Kidney epithelial cell (primary cell): Measurements from ENCODE around the gene NCAPG2. TPM values are rescaled to one million over a fixed set of nuclear protein-coding genes. Genes with fewer than 3 reads are reported as not detected.

Experiments used
- DNase-seq: peaks from one replicate; pipeline ENCODE4 v3.0.0-alpha.2; 2010; ENCODE audit warnings: low read depth
- H3K27me3 ChIP-seq: 2 replicates; pipeline ENCODE4 v1.6.0; 2011; ENCODE audit warnings: low read length; ENCODE audit not compliant: control insufficient read depth, insufficient read depth
- H3K36me3 ChIP-seq: 2 replicates; pipeline ENCODE4 v1.5.1; 2011; ENCODE audit warnings: low read length; ENCODE audit not compliant: control insufficient read depth, insufficient read depth
- H3K4me3 ChIP-seq: 2 replicates; pipeline ENCODE4 v1.5.1; 2011; ENCODE audit warnings: low read depth, mild to moderate bottlenecking, control low read depth, low read length
- CTCF ChIP-seq: IDR thresholded peaks from 2 replicates; pipeline ENCODE4 v1.5.1; 2011; ENCODE audit warnings: mild to moderate bottlenecking, moderate library complexity, low read length, control low read depth, inconsistent platforms; ENCODE audit not compliant: insufficient read depth, poor library complexity, severe bottlenecking
- total RNA-seq: library from RNA; depleted of rRNA; stranded (reverse); fragments of >200 nt; gene quantifications from 2 replicates; pipeline ENCODE4 v1.2.3, GENCODE V29; 2015

NCAPG2 gene
- total RNA-seq, 1 donor from 2014 or later, result 8.5 TPM

DNA sequence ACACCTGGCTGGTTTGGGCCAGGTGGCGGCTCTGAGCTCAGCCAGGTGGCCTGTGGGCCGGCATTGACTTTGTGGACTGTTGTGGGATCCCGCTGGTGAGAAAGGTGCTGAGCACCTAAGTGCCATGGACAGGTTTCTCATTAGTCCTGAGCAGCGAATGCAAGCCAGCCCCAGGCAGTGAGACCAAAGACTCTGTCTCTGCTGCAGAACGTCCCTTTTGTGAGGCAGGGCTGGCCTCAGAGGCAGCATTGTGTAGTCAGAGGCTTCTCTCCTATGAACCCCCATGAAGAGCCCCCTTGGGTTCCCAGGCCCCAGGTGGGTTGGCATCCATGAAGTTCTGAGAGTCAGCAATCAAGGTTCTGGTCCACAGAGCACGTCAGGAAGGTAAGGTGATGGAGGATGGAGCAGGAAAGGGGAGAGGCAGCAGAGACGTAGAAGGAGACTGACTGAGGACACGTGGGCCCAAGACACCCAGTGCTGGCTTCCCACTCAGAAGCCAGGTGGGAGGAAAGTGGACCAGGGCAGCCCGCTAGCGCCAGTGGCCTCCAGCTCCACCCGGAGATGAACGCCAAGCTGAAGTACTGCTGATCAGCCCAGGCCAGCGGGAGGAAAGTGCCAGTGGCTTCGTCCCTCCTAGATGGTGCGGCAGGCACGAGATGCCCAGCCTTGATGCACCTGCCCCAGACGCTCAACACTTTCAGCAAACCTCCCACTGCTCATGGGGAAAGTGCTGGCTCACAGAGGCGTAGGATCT lies 97.8 kb downstream of the NCAPG2 start:
- no peak for TF ChIP-seq CTCF
- Histone ChIP-seq H3K36me3 (no peaks in the 10 kb centered on the region), H3K4me3 (no peak overlapping the region), H3K27me3 (no peaks in the 10 kb centered on the region)
- no peak for DNase-seq

DNA sequence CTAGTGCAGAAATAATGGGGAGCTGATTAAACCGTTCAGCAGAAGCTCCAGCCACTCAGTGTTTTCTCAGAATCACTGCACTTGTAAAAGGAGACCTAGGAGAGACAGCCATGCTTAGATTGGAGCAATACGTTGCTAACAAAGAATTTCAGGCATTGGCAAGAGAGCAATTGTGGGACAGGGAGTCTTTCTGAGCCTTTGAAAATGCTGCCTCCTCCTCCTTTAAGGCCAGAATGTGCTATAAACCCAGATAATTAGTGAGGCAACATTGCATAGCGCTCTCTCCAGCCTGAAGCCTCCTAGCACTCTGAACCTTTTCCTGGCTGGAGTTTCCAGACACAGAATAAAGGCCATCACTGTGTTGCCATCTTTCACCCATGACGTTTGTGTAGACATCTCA lies 98.5 kb downstream of the NCAPG2 start:
- H3K36me3 ChIP-seq, result no peaks in the 10 kb centered on the region
- no peaks in the 10 kb centered on the region for H3K27me3 ChIP-seq
- no peak for TF ChIP-seq CTCF
- DNase-seq, result no peak
- H3K4me3 ChIP-seq, result no peak overlapping the region

- Histone ChIP-seq H3K27me3 (no peaks in the 10 kb centered on the region), H3K36me3 (no peaks in the 10 kb centered on the region), H3K4me3 (no peak overlapping the region)
- DNase-seq, result no peak
- no peak for TF ChIP-seq CTCF
Observed at GRCh38 chr7:158603773-158604755, 100.5 kb downstream of the NCAPG2 start.

DNA sequence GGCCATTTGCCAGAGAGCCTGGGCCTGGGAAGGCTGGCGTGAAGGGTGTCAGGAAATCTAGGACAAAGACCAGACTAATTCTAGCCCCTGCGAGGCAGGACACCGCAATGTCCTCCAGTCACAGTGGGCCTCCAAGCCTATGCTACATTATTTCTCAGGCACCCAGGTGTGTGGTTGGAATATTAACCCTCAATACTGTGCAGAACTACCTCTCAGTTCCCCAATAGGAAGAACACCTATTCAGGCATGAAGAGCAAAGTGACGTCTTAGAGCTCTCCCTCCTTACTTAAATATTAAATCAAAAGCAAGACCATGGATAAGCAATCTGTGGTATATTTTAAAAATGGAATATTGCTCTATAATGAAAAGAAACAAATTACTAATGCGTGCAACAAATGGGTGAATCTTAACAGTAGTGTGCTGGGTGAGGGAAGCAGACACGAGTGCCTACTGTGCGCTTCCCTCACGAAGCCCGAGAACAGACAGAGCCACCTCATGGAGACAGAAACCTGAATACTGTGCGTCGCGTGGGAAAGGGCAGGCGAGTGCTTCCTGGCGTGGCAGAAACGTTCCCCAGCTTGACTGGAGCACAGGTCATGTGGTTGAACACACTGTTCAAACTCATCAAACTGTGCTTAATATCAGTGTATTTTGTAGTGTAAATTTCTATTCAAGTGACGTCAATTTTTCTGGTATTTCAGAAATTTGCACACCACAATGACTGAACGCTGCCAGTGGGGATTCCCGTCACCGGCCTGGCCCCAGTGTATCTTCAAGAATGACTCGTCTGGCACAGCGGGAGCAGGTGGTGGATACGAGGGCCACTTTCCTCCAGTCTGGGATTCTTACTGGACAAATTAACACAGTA lies 101.5 kb downstream of the NCAPG2 start:
- TF ChIP-seq CTCF, result no peak
- Histone ChIP-seq H3K36me3 (no peaks in the 10 kb centered on the region), H3K27me3 (no peaks in the 10 kb centered on the region), H3K4me3 (no peak overlapping the region)
- no peak for DNase-seq

DNA sequence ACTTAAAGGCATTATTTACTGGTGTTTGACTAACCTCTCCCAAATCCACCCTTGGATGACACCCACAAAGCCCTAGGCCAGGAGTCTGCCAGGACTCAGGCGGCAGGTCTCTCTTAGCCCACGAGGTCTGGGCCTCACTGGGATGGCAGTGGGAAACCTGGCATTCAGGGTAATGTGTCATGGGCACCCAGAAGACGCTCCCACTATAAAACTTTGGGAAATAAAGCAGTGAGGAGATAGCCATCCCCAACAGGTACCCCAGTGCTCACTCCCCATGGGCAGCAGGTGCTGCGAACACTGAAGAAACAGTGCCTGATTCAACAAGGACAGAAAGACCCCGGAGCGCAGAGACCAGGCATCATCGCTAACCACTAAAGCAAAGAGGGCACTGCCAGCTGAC lies 102.6 kb downstream of the NCAPG2 start:
- H3K27me3 ChIP-seq, result no peaks in the 10 kb centered on the region
- TF ChIP-seq CTCF, result no peak
- no peaks in the 10 kb centered on the region for H3K36me3 ChIP-seq
- no peak overlapping the region for H3K4me3 ChIP-seq
- no peak for DNase-seq
